ENCODE measurements around the gene CCER1. TPM values are rescaled to one million over a fixed set of nuclear protein-coding genes. Genes with fewer than 3 reads are reported as not detected.

The CCER1 gene
- polyA plus RNA-seq, 5 donors = not detected

GRCh38 chr12:90921536-90921935 lies 33.4 kb downstream of the CCER1 start:
- DNase-seq = no peak

GRCh38 chr12:90920222-90920621 lies 34.8 kb downstream of the CCER1 start:
- no peak for DNase-seq

- DNase-seq = no peak
Observed at GRCh38 chr12:90917431-90917830, 37.5 kb downstream of the CCER1 start.

- no peak for DNase-seq
Observed at GRCh38 chr12:90916516-90916915, 38.5 kb downstream of the CCER1 start.

- DNase-seq = no peak
Observed at GRCh38 chr12:90915353-90915752, 39.6 kb downstream of the CCER1 start.

GRCh38 chr12:90910958-90911357 lies 44.0 kb downstream of the CCER1 start:
- no peak for DNase-seq

- peak in 1 of 2 donors; percentile 13 for DNase-seq
Observed at GRCh38 chr12:90909069-90909770, 45.8 kb downstream of the CCER1 start.

- no peak for DNase-seq
Observed at GRCh38 chr12:90908465-90908864, 46.5 kb downstream of the CCER1 start.

GRCh38 chr12:90905691-90906370 lies 49.1 kb downstream of the CCER1 start:
- no peak for DNase-seq

GRCh38 chr12:90902596-90902995 lies 52.4 kb downstream of the CCER1 start:
- DNase-seq = no peak

Other genes with a start within 250 kb of the CCER1 start
- under 1 TPM in 2 of 5 donors, not detected in 3; 0.12 to 0.28 TPM for gene EPYC, start 49.8 kb upstream of the CCER1 start, polyA plus RNA-seq (ENCODE audit: insufficient read depth in 1 of 5, insufficient read length in 5 of 5, low replicate concordance in 1 of 5)
- 1 to 10 TPM in 1 of 5 donors, under 1 TPM in 4; 0.09 to 1.4 (median 0.17) TPM for gene KERA, start 102.8 kb upstream of the CCER1 start, polyA plus RNA-seq (ENCODE audit: insufficient read depth in 1 of 5, insufficient read length in 5 of 5, low replicate concordance in 1 of 5)
- 1,000 to 10,000 TPM in 1 of 5 donors, 100 to 1,000 TPM in 4; 639 to 1,274 (median 945) TPM for gene LUM, start 156.3 kb upstream of the CCER1 start, polyA plus RNA-seq (ENCODE audit: insufficient read depth in 1 of 5, insufficient read length in 5 of 5, low replicate concordance in 1 of 5)
- 1,000 to 10,000 TPM; 1,637 to 2,288 (median 1,997) TPM for gene DCN, start 227.6 kb upstream of the CCER1 start, polyA plus RNA-seq (ENCODE audit: insufficient read depth in 1 of 5, insufficient read length in 5 of 5, low replicate concordance in 1 of 5)